HepG2 (cell line): ENCODE results near the gene KDM4B. TPM values are rescaled to one million over a fixed set of nuclear protein-coding genes. Genes with fewer than 3 reads are reported as not detected.

Experiments
- BORCS8-MEF2B ChIP-seq: sonication (generic); formaldehyde crosslinking; IDR thresholded peaks from 2 replicates; pipeline ENCODE4 v1.8.0; 2022; ENCODE audit warnings: mild to moderate bottlenecking, missing genetic modification reagents
- DPF2 ChIP-seq: sonication (generic); formaldehyde crosslinking; IDR thresholded peaks from 2 replicates; pipeline ENCODE4 v1.4.0; 2020; ENCODE audit warnings: mild to moderate bottlenecking, low read depth, missing genetic modification reagents, borderline replicate concordance
- HES4 ChIP-seq: sonication (generic); formaldehyde crosslinking; IDR thresholded peaks from 2 replicates; pipeline ENCODE4 v1.9.0; 2021; ENCODE audit warnings: mild to moderate bottlenecking, missing genetic modification reagents, borderline replicate concordance
- NCOA1 ChIP-seq: sonication (generic); formaldehyde crosslinking; IDR thresholded peaks from 2 replicates; pipeline ENCODE4 v1.9.0; 2021; ENCODE audit warnings: missing genetic modification reagents
- NFE2L2 ChIP-seq: fragments of 150-350 bp; IDR thresholded peaks from 2 replicates; pipeline ENCODE4 v1.6.1; 2014; ENCODE audit warnings: low read length
- PHB2 ChIP-seq: fragments of 450-650 bp; IDR thresholded peaks from 2 replicates; pipeline ENCODE4 v1.6.1; 2018; ENCODE audit not compliant: partially characterized antibody
- SRF ChIP-seq: IDR thresholded peaks from 2 replicates; pipeline ENCODE4 v1.6.1; 2011; ENCODE audit warnings: mild to moderate bottlenecking, low read depth, low read length, moderate library complexity
- TP53 ChIP-seq: sonication (generic); formaldehyde crosslinking; conservative IDR thresholded peaks from 2 replicates; pipeline ENCODE4 v1.4.0; 2020; ENCODE audit warnings: missing genetic modification reagents
- ZBTB1 ChIP-seq: sonication (generic); formaldehyde crosslinking; IDR thresholded peaks from 2 replicates; pipeline ENCODE4 v1.4.0; 2020; ENCODE audit warnings: missing genetic modification reagents, borderline replicate concordance
- ZC3H4 ChIP-seq: sonication (generic); formaldehyde crosslinking; IDR thresholded peaks from 2 replicates; pipeline ENCODE4 v1.4.0; 2020; ENCODE audit warnings: missing genetic modification reagents, borderline replicate concordance
- ZFP90 ChIP-seq: sonication (generic); formaldehyde crosslinking; IDR thresholded peaks from 2 replicates; pipeline ENCODE4 v1.8.0; 2022; ENCODE audit warnings: missing genetic modification reagents, mild to moderate bottlenecking, inconsistent platforms, borderline replicate concordance
- ZNF296 ChIP-seq: sonication (generic); formaldehyde crosslinking; conservative IDR thresholded peaks from 2 replicates; pipeline ENCODE4 v1.5.0; 2020; ENCODE audit warnings: mild to moderate bottlenecking, missing genetic modification reagents
- ZNF326 ChIP-seq: sonication (generic); formaldehyde crosslinking; IDR thresholded peaks from 2 replicates; pipeline ENCODE4 v1.4.0; 2020; ENCODE audit warnings: missing genetic modification reagents, borderline replicate concordance
- ZNF777 ChIP-seq: sonication (generic); formaldehyde crosslinking; IDR thresholded peaks from 2 replicates; pipeline ENCODE4 v1.4.0; 2020; ENCODE audit warnings: missing genetic modification reagents
- polyA plus RNA-seq, 8 experiments: library from polyadenylated mRNA; depleted of rRNA in 3 of 8; stranded (reverse) in 7 of 8; unstranded in 1 of 8; fragments of >200 nt; fragmentation: Illumina TruSeq in 4 of 8; extraction: Trizol in 4 of 8; gene quantifications; 2 replicates each; pipeline versions ENCODE4 v1.2.1 to v1.2.3, GENCODE V29; 2011 to 2016; ENCODE audit warnings: low read depth in 4 of 8, missing spikeins in 1 of 8, mixed read lengths in 1 of 8; ENCODE audit not compliant: insufficient read depth in 1 of 8
- total RNA-seq, 5 experiments: library from RNA; depleted of rRNA; stranded (reverse); fragments of >200 nt; fragmentation: Illumina TruSeq; extraction: Trizol; gene quantifications; 2 replicates each; pipeline ENCODE4 v1.2.3, GENCODE V29; 2016; ENCODE audit warnings: low read depth in 1 of 5
- TF ChIP-seq, protein P1 (sequence below): sonication (generic); formaldehyde crosslinking; IDR thresholded peaks from 2 replicates; pipeline ENCODE4 v1.5.0; 2020; ENCODE audit warnings: mild to moderate bottlenecking, missing genetic modification reagents, borderline replicate concordance
- TF ChIP-seq, protein P2 (sequence below), 2 experiments: IDR thresholded peaks; 2 replicates each; pipeline ENCODE4 v1.6.1; 2011 to 2012; ENCODE audit warnings: low read length in 2 of 2, borderline replicate concordance in 1 of 2, low read depth in 1 of 2, mild to moderate bottlenecking in 1 of 2, moderate library complexity in 1 of 2
- TF ChIP-seq, protein P3 (sequence below): sonication (generic); formaldehyde crosslinking; IDR thresholded peaks from 2 replicates; pipeline ENCODE4 v1.5.0; 2020; ENCODE audit warnings: mild to moderate bottlenecking, missing genetic modification reagents
- TF ChIP-seq, protein P4 (sequence below): sonication (generic); formaldehyde crosslinking; IDR thresholded peaks from 2 replicates; pipeline ENCODE4 v1.5.0; 2020; ENCODE audit warnings: missing genetic modification reagents

KDM4B gene
- total and polyA plus RNA-seq, 2 of the 13 experiments (the other 11 are each of a cell fraction or from before 2014, with no cell fraction given) = 4.9 to 14.6 TPM

DNA sequence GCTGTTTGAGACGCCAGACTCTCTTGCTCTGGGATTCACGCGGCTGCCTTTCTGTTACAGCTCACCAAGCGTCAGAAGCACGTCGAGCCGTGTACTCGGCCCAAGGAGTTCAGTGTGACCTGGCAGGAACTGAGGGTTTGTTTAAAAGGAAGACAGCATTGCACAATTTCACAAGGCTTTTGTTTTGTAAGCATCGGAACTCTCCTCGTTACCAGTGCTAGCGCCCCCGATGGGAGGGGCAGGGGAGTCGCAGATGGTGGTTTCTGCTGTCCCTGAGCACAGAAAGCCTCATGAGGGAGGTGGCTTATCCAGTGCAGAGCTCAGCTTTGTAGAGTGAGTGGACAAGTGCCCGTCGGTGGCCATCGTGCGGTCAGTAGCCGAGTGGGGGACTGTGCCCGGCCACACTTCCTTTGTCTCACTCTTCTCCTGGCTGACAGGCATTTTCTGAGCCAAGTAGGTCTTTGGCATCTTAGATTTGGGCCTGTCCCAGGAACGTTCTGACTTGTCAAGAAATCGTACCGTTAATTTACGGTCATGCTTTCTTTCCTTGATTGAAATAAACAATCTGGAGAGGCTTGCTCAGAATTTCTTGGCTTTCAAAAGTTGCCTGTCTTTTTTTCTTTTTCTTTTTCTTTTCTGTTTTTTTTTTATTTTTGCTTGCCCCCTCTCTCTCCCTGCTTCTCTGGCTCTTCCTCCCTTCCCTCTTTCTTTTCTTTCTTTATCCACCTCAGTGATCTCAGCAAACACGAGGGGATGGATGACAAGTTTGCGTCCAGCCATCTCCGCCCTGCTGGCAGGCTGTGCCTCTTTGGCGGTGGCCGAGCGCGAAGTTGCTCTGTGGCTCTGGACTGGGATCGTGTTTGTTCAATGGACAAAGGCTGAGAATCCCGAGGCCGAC is 7.7 kb downstream of the KDM4B start (continued):
- TF ChIP-seq, protein P1, sequence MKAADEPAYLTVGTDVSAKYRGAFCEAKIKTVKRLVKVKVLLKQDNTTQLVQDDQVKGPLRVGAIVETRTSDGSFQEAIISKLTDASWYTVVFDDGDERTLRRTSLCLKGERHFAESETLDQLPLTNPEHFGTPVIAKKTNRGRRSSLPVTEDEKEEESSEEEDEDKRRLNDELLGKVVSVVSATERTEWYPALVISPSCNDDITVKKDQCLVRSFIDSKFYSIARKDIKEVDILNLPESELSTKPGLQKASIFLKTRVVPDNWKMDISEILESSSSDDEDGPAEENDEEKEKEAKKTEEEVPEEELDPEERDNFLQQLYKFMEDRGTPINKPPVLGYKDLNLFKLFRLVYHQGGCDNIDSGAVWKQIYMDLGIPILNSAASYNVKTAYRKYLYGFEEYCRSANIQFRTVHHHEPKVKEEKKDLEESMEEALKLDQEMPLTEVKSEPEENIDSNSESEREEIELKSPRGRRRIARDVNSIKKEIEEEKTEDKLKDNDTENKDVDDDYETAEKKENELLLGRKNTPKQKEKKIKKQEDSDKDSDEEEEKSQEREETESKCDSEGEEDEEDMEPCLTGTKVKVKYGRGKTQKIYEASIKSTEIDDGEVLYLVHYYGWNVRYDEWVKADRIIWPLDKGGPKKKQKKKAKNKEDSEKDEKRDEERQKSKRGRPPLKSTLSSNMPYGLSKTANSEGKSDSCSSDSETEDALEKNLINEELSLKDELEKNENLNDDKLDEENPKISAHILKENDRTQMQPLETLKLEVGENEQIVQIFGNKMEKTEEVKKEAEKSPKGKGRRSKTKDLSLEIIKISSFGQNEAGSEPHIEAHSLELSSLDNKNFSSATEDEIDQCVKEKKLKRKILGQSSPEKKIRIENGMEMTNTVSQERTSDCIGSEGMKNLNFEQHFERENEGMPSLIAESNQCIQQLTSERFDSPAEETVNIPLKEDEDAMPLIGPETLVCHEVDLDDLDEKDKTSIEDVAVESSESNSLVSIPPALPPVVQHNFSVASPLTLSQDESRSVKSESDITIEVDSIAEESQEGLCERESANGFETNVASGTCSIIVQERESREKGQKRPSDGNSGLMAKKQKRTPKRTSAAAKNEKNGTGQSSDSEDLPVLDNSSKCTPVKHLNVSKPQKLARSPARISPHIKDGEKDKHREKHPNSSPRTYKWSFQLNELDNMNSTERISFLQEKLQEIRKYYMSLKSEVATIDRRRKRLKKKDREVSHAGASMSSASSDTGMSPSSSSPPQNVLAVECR (CRISPR knock-in tag) = peak; percentile 24; the same call in 1 of the 2 replicates
- TF ChIP-seq ZNF777 (CRISPR knock-in tag) (no peak), TP53 (no peak), NCOA1 (CRISPR knock-in tag) (no peak), DPF2 (CRISPR knock-in tag) (no peak), ZFP90 (CRISPR knock-in tag) (no peak), ZBTB1 (CRISPR knock-in tag) (no peak), BORCS8-MEF2B (CRISPR knock-in tag) (no peak), ZNF326 (no peak), NFE2L2 (no peak), PHB2 (no peak), HES4 (CRISPR knock-in tag) (no peak), SRF (no peak), ZC3H4 (CRISPR knock-in tag) (no peak), ZNF296 (no peak)
- TF ChIP-seq, protein P2, sequence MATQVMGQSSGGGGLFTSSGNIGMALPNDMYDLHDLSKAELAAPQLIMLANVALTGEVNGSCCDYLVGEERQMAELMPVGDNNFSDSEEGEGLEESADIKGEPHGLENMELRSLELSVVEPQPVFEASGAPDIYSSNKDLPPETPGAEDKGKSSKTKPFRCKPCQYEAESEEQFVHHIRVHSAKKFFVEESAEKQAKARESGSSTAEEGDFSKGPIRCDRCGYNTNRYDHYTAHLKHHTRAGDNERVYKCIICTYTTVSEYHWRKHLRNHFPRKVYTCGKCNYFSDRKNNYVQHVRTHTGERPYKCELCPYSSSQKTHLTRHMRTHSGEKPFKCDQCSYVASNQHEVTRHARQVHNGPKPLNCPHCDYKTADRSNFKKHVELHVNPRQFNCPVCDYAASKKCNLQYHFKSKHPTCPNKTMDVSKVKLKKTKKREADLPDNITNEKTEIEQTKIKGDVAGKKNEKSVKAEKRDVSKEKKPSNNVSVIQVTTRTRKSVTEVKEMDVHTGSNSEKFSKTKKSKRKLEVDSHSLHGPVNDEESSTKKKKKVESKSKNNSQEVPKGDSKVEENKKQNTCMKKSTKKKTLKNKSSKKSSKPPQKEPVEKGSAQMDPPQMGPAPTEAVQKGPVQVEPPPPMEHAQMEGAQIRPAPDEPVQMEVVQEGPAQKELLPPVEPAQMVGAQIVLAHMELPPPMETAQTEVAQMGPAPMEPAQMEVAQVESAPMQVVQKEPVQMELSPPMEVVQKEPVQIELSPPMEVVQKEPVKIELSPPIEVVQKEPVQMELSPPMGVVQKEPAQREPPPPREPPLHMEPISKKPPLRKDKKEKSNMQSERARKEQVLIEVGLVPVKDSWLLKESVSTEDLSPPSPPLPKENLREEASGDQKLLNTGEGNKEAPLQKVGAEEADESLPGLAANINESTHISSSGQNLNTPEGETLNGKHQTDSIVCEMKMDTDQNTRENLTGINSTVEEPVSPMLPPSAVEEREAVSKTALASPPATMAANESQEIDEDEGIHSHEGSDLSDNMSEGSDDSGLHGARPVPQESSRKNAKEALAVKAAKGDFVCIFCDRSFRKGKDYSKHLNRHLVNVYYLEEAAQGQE (IDR thresholded peaks at IDR 0.05; ENCODE audit: borderline replicate concordance in 1 of 2, low read depth in 1 of 2, low read length in 2 of 2) = no peak
- TF ChIP-seq, protein P3, sequence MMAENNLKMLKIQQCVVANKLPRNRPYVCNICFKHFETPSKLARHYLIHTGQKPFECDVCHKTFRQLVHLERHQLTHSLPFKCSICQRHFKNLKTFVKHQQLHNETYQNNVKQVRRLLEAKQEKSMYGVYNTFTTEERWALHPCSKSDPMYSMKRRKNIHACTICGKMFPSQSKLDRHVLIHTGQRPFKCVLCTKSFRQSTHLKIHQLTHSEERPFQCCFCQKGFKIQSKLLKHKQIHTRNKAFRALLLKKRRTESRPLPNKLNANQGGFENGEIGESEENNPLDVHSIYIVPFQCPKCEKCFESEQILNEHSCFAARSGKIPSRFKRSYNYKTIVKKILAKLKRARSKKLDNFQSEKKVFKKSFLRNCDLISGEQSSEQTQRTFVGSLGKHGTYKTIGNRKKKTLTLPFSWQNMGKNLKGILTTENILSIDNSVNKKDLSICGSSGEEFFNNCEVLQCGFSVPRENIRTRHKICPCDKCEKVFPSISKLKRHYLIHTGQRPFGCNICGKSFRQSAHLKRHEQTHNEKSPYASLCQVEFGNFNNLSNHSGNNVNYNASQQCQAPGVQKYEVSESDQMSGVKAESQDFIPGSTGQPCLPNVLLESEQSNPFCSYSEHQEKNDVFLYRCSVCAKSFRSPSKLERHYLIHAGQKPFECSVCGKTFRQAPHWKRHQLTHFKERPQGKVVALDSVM (CRISPR knock-in tag) = no peak
- TF ChIP-seq, protein P4, sequence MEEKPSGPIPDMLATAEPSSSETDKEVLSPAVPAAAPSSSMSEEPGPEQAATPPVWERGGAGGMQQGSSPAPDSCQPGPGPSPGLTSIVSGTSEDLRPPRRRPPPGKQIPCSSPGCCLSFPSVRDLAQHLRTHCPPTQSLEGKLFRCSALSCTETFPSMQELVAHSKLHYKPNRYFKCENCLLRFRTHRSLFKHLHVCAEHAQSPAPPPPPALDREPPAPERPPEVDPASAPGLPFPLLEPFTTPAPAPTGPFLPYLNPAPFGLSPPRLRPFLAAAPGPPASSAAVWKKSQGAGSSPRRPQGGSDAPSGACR (CRISPR knock-in tag) = no peak
